RPMI7951 (cell line): Measurements from ENCODE around the gene TIFAB. TPM values are rescaled to one million over a fixed set of nuclear protein-coding genes. Genes with fewer than 3 reads are reported as not detected.
A peak's percentile ranks its signal among the peaks of the same experiment; 100 is the strongest.

Experiments used
- DNase-seq: peaks from one replicate; pipeline ENCODE4 v3.0.0-alpha.2; 2012; ENCODE audit warnings: low read depth
- total RNA-seq: library from RNA; depleted of rRNA; stranded (reverse); fragments of >200 nt; shearing (Covaris generic); gene quantifications from 2 replicates; pipeline ENCODE4 v1.2.3, GENCODE V29; 2014

Gene TIFAB
- total RNA-seq, 1 experiment from 2014 or later: not detected

- DNase-seq: no peak
Observed at GRCh38 chr5:135481909-135482311, 29.8 kb upstream of the TIFAB start.

GRCh38 chr5:135481387-135481786 is 29.2 kb upstream of the TIFAB start:
- DNase-seq: no peak

GRCh38 chr5:135480511-135480910 is 28.4 kb upstream of the TIFAB start:
- no peak for DNase-seq

- no peak for DNase-seq
Observed at GRCh38 chr5:135478938-135479337, 26.8 kb upstream of the TIFAB start.

- DNase-seq: no peak
Observed at GRCh38 chr5:135477613-135478066, 25.5 kb upstream of the TIFAB start.

- no peak for DNase-seq
Observed at GRCh38 chr5:135476615-135477581, 24.7 kb upstream of the TIFAB start.

GRCh38 chr5:135473956-135474670 is 22.0 kb upstream of the TIFAB start:
- DNase-seq: no peak

- DNase-seq: no peak
Observed at GRCh38 chr5:135472141-135472540, 20.0 kb upstream of the TIFAB start.

- no peak for DNase-seq
Observed at GRCh38 chr5:135471726-135472125, 19.6 kb upstream of the TIFAB start.

- no peak for DNase-seq
Observed at GRCh38 chr5:135469911-135470310, 17.8 kb upstream of the TIFAB start.

- no peak for DNase-seq
Observed at GRCh38 chr5:135468541-135468940, 16.4 kb upstream of the TIFAB start.

- no peak for DNase-seq
Observed at GRCh38 chr5:135467871-135468485, 15.8 kb upstream of the TIFAB start.

- DNase-seq: no peak
Observed at GRCh38 chr5:135467051-135467625, 15.0 kb upstream of the TIFAB start.

GRCh38 chr5:135466178-135467050 is 14.3 kb upstream of the TIFAB start:
- peak; percentile 51 for DNase-seq

GRCh38 chr5:135465391-135466122 is 13.4 kb upstream of the TIFAB start:
- DNase-seq: no peak

GRCh38 chr5:135462304-135462703 is 10.2 kb upstream of the TIFAB start:
- peak; percentile 59 for DNase-seq

GRCh38 chr5:135461481-135462151 is 9.5 kb upstream of the TIFAB start:
- DNase-seq: no peak

- no peak for DNase-seq
Observed at GRCh38 chr5:135460246-135461033, 8.3 kb upstream of the TIFAB start.

- peak; percentile 72 for DNase-seq
Observed at GRCh38 chr5:135458921-135459331, 6.8 kb upstream of the TIFAB start.
